OCI-M1 (cell line): ENCODE measurements around the gene LMTK2.

Source experiments
- DNase-seq: peaks from one replicate; lab custom pipeline; 2025; lab: John Stamatoyannopoulos, UW

LMTK2 gene

DNA sequence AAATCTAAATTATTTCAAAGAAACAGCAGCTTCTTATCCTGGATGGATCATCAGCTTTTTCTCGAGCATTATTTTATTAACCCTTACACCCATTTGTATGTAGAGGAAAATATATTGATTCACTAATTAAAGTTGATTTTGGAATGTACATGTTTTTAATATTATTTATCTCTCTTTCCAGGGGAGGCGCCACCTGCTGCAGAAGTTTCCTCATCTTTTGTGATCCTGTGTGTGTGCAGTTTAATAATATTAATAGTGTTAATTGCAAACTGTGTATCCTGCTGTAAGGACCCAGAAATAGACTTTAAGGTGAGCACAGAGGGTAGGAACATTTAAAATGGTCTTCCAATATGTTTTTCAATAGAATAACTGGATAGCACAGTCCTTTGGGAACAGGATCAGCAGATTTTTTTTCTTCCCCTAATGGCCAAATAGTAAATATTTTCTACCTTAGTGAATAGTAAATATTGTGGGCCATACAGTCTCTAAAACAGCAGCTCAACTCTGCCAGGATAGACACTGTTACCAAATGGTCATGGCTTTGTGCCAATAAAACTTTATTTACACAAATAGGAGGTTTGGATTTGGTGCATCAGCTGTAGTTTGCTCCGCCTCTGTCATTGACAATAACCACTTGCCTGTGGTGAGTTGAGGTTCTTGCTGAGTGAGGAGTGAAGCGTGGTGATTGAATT lies 30.6 kb downstream of the LMTK2 start:
- DNase-seq = no peak

- peak; percentile 27 for DNase-seq
Observed at GRCh38 chr7:98137826-98138151, 31.1 kb downstream of the LMTK2 start.

GRCh38 chr7:98138672-98139071 lies 32.0 kb downstream of the LMTK2 start:
- DNase-seq = no peak

- no peak for DNase-seq
Observed at GRCh38 chr7:98142658-98143057, 36.0 kb downstream of the LMTK2 start.

- DNase-seq = no peak
Observed at GRCh38 chr7:98148607-98149006, 41.9 kb downstream of the LMTK2 start.

DNA sequence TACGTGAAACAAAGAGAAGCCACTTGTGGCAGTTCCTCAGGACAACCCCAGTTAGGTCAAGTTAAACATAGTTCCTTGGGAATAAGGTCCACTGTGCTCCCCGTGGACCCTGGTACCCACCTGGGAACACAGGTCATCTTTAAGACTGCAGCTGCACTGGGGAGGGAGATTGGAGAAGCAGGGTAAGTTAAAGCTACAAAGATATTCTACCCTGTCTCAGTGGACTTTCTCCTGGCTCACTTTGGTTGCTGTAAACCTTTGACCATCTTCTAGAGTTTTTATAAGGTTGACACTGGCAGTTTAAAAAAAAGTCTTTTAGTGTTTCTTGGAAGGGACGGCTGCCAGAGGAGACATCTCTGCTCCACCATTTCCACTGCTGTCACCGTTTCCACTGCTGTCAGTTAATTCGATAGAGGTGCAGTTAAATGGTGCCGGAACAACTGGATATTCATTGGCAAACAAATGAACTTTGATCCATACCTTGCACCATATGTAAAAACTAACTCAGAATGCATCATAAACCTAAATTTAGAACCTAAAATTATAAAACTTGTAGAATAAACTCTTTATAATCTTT lies 42.5 kb downstream of the LMTK2 start:
- no peak for DNase-seq

DNA sequence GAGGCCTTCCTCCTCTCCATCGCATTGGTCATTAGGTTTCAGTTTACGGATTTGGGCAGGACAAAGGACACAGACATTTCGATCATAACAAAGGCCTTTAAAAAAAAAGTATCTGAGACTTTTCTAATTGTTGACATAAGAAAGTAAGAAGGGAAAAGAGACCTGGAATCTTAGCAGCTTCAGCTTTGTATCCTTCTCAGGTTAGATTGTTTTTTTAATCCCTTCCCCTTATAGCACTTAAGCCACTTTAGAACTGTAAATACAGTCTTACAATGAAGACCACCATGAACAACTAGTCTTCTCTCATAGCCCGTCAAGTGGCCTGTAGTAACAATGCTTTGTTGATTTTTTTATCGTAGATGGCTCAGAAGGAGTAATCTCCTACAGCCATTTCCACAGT lies 45.2 kb downstream of the LMTK2 start:
- no peak for DNase-seq

GRCh38 chr7:98156700-98157099 lies 50.0 kb downstream of the LMTK2 start:
- no peak for DNase-seq

- DNase-seq = no peak
Observed at GRCh38 chr7:98157761-98158160, 51.1 kb downstream of the LMTK2 start.

GRCh38 chr7:98162758-98163157 lies 56.1 kb downstream of the LMTK2 start:
- DNase-seq = no peak

- DNase-seq = no peak
Observed at GRCh38 chr7:98163269-98163668, 56.6 kb downstream of the LMTK2 start.

DNA sequence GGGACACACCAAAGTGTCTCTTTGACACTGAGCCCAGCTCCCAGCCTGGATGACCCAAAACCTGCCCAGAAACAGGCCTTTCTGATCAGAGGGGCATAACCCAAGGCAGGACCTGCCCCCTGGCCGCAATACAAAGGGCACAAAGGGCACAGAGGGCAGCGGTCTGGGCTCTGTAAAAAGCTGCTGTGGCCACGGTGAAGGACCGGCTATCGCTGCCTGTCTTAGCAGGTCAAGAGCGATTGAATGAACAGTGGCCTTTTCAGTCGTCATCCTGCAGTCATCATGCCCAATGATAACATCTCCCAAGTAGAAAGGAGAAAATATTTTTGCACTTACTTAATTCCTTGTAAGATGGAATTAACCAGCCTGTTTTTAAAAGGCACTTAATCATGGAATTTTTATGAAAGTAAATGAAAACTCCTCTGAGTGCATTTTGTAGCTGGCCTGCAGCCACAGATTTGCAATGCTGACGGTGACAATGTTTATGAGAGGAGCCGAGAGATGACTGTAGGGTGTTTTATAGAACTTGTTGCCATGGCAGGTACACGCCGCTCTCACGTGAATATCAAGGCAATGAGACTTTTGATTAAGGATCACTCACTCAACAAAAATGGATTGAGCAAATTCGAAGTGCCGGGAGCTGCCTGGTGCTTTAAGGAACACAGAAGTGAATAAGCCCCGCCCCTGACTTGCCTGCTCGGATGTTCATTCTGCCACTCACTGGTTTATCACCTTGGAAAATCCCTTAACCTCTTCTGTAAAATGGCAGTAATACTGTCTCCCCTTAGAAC lies 57.2 kb downstream of the LMTK2 start:
- DNase-seq = no peak

- peak; percentile 62 for DNase-seq
Observed at GRCh38 chr7:98165827-98166667, 59.4 kb downstream of the LMTK2 start.

- peak; percentile 36 for DNase-seq
Observed at GRCh38 chr7:98166668-98166970, 60.0 kb downstream of the LMTK2 start.

GRCh38 chr7:98167653-98168052 lies 61.0 kb downstream of the LMTK2 start:
- no peak for DNase-seq

DNA sequence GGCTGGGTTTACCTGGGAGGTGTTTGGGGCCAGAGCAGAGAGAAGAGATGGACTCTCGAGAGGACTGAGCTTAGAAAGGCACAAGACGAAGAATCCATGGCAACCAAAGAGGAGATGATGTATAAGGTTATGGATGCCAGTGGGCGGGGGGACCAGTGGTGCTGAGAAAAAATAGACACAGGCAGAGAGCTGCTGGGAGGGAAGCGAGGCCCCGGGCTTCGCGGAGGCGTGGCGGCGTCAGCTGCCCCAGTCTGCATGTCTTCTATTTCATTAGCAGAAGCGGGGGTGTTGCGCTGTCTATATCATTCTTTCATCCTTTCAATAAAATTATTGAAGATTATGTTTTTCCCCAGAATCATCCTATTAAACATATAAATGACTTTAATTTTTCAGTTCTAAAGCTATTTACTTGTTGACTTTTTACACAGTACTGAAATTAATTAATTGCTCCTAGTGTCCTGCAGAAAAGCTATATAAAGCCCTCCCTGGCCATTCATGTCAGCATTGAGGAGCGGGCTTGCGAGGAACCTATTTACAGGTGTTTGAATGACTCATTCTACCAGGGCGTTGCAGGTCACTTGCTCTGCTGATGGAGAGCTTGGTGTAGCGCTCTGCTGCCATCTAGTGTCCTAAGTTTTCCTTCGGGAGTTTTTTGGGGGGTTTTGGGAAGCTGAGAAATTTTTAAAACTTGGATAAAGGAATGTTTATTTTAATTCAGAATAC lies 61.7 kb downstream of the LMTK2 start:
- peak; percentile 85 for DNase-seq

DNA sequence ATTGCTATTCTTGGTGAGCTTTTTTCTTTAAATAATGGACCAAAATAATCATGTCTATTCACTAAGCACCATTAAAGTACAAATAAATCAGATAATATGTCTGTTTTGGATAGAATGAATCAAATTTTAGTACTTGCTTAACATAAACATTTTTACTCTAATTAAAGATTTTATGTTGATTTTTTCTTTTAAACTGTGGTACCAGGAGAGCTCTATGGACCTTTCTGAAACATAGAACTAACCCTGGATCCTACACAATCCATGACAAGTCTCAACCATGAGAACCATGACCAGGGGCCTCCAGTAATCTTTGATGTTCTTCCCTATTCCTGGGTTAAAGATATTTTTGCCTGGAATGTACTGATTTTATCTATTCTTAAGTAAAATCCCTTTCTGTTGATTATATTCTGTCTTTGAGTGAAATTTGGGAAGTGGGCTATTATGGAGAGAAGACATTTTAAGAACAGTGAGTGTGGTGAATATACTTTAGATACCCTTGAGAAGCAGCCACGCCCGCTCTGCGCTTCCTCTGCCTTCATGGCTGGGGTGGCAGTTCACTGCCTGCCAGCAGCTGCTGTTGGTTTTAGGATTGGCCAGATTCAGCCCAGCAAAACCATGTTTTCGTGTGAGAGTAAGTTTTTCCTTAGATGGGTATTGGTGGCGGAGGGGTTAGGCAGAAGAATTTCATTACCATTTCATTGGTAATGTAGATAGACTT lies 62.4 kb downstream of the LMTK2 start:
- DNase-seq = no peak

DNA sequence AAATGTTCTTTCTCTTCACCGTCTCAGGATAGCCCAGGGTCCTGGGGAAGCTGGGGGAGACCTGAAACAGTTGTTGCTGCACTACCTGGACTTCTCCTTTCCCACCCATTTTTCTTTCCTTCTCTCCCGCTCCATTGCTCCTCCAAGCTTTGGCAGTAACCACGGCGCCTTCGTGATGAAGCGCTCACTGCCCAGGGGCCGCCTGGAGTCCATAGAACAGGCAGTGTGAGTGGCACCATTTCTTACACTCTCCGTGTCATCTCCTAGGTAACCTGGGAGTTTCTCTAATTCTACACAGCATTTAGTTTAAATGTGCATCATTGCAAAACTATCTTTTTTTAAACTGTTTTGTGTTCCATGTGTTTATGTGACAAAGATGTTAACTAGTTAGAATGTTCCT lies 64.3 kb downstream of the LMTK2 start:
- no peak for DNase-seq

DNA sequence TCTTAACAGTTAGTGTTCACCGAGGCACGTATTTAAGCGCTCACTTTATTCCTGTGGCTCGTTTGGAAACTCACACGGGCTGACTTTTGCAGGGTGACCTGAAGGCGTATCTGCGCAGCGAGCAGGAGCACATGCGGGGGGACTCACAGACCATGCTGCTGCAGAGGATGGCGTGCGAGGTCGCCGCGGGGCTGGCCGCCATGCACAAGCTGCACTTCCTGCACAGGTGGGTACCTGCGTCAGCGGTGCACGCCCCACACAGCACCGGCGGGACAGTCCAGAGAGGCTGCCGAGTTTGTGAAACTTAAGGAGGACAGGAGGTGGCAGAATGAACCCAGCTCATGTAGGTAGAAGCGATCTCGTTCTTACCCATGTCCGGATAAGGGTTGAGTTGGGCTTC lies 64.8 kb downstream of the LMTK2 start:
- no peak for DNase-seq

DNA sequence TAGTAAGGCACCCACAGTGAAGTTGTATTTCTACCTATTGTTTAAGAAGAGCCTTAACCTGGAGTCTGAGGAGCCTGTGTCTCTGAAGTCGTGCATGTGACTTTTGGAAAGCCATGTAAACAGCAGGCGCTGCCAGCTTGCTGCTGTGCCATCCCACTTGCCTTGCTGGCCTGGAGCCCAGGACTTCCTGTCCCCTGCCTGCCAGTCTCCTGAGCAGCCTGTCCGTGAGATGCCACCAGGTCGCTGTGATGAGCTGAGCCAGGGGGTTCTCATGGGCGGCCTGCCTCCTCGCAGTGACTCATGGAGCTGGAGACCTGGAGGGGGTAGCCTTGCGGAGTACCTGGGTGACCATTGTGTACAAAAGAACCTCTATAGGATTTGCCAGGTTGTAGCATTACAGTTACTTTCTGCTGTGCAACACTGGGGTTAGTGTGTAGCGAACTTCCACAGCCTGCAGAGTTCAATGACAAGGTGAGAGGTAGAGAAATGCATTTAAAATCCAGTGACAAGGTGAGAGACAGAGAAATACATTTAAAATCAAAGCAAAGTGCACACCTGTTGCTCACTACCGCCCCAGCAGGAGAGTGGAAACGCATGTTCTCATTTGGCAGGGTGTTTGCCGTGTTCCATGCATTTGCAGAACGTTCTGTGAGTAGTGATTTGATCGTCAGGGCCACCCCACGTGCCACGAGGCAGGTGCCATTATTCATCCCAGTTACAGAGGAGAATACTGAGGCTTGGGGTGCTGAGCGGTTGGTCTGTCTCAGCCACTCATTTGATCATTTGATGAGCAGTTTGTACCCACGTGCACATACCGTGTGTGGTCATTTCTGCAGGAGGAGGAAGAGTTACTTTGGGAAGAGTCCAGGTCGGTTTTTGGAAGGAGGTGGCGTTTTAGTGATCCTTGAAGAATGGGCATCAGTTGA lies 67.9 kb downstream of the LMTK2 start:
- no peak for DNase-seq
